Central memory CD8-positive, alpha-beta T cell (primary cell): Measurements from ENCODE around the gene TTC23.

Source experiments
- ATAC-seq: fragments of 150-1000 bp; cut with Tn5 transposase; replicated peaks from 2 replicates; pipeline ENCODE4 v1.10.0; 2022; ENCODE audit warnings: mild to moderate bottlenecking, moderate FRiP score, moderate number of reproducible peaks; ENCODE audit not compliant: poor library complexity, severe bottlenecking; ENCODE audit errors: extremely low read depth
- DNase-seq, 2 donors: peaks; one replicate each; pipeline ENCODE4 v3.0.0; 2021; ENCODE audit warnings: low spot score in 2 of 2
- H3K27ac Mint-ChIP-seq: one replicate; pipeline ENCODE4 v1.8.0; 2022; ENCODE audit warnings: low read depth, mild to moderate bottlenecking, moderate library complexity, mixed read lengths
- H3K27me3 Mint-ChIP-seq: one replicate; pipeline ENCODE4 v1.8.0; 2022; ENCODE audit warnings: mixed read lengths
- H3K36me3 Mint-ChIP-seq: one replicate; pipeline ENCODE4 v1.8.0; 2022; ENCODE audit warnings: mild to moderate bottlenecking, moderate library complexity, mixed read lengths; ENCODE audit not compliant: insufficient read depth
- H3K4me1 Mint-ChIP-seq: one replicate; pipeline ENCODE4 v1.8.0; 2022; ENCODE audit warnings: mixed read lengths
- H3K4me3 Mint-ChIP-seq: one replicate; pipeline ENCODE4 v1.8.0; 2022; ENCODE audit warnings: mild to moderate bottlenecking, moderate library complexity, mixed read lengths
- H3K9me3 Mint-ChIP-seq: one replicate; pipeline ENCODE4 v1.8.0; 2022; ENCODE audit warnings: mixed read lengths

Gene TTC23

DNA sequence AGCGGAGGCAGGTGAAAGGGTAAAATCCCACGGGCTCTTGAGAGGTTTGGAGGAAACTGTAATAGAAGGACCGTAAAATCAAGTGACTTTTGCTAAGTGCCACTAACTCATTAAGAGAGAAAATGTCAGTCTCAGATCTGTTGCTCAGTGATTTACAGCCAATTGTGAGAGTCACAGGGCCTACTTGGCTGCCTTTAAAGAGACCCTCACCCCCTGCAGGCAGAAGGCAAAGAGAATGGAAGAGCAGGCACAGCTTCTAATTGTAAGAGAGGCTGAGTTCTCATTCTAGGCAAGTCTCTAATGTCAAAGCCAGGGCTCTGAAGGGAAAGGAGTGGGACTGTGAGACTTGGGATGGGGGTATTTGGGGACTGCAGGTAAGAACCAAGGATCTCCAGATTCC lies 153.8 kb downstream of the TTC23 start:
- no peaks in the 10 kb centered on the region for H3K4me1 Mint-ChIP-seq
- ATAC-seq = no peak
- no peak for DNase-seq
- peaks cover 2% of the 10 kb centered on the region for H3K36me3 Mint-ChIP-seq
- no peak overlapping the region for H3K27ac Mint-ChIP-seq
- H3K27me3 Mint-ChIP-seq = peaks cover 39% of the 10 kb centered on the region
- H3K4me3 Mint-ChIP-seq = no peak overlapping the region
- H3K9me3 Mint-ChIP-seq = no peaks in the 10 kb centered on the region

DNA sequence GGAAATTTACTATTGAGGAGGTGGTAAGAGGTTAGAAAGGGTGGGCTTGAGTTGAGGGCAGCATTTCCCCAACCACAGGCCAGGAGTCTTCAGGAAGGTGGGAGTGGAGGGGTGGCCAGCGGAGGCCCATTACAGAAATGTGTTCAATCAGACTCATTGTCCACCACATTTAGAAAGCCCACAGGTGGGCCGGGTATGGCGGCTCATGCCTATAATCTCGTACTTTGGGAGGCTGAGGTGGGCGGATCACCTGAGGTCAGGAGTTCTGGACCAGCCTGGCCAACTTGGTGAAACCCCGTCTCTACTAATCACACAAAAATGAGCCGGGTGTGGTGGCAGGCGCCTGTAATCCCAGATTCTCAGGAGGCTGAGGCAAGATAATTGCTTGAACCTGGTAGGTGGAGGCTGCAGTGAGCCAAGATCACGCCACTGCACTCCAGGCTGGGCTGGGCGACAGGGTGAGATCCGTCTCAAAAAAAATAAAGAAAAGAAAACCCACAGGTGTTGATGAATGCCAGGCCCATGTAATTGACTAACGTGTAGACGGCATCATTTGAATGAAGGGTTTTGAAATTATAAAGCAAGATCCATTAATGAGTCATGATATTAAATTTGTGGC lies 156.7 kb downstream of the TTC23 start:
- DNase-seq (no peak), ATAC-seq (no peak)
- Mint-ChIP-seq H3K4me3 (no peak overlapping the region), H3K4me1 (no peaks in the 10 kb centered on the region), H3K27ac (no peak overlapping the region), H3K27me3 (peaks cover 16% of the 10 kb centered on the region), H3K9me3 (no peaks in the 10 kb centered on the region), H3K36me3 (peaks cover 2% of the 10 kb centered on the region)

DNA sequence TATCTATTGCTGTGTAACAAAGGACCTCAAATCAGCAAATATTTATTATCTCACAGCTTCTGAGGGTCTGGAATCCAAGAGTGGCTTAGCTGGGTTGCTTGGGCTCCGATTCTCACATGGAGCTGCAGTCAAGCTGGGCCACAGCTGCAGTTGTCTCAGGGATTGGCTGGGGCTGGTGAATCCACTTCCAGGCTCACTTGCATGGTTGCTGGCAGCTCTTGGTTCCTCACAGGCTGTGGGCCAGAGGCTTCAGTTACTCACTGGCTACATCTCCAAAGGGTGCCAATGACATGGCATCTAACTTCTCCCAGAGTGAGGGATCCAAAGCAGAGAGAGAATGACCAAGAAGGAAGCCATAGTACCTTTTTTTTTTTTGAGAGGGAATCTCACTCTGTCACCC lies 158.4 kb downstream of the TTC23 start:
- Mint-ChIP-seq H3K9me3 (no peaks in the 10 kb centered on the region), H3K4me3 (no peak overlapping the region), H3K27ac (no peak overlapping the region), H3K36me3 (no peaks in the 10 kb centered on the region), H3K4me1 (no peaks in the 10 kb centered on the region), H3K27me3 (peaks cover 1% of the 10 kb centered on the region)
- no peak for ATAC-seq
- DNase-seq = no peak

DNA sequence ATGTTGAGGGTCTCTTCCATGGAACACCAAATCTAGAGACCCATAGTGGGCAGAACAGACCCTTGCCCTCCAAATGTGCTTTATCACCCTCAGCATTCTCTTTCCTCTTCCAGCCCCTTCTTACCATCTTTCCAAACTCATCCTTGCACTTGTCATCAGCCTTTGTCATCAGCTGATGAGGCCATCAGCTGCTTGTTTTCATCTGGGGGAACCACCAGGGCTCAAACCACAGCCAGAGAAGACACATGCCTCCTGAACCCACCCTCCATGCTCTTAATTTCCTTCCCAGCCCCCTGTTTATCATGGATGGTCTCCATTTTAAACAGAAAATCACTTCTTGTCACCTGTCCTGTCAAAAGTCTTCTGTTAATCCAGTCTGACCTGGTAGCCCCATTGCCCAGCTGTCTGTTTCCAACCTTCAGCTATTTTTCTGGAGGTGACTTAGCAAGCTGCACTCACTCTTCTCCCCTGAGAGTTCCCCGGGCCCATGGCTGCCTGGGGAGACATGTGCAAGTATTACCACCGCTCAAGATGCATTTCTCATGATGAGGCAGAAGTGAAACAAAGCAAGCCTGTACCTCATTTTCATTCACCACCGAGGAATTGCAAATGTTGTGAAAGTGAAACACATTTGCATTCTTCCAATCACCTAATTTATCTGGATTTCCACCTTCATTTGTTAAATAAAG lies 159.2 kb downstream of the TTC23 start:
- H3K4me1 Mint-ChIP-seq = no peaks in the 10 kb centered on the region
- ATAC-seq (no peak), DNase-seq (no peak)
- no peak overlapping the region for H3K4me3 Mint-ChIP-seq
- no peaks in the 10 kb centered on the region for H3K27me3 Mint-ChIP-seq
- H3K27ac Mint-ChIP-seq = no peak overlapping the region
- H3K9me3 Mint-ChIP-seq = no peaks in the 10 kb centered on the region
- H3K36me3 Mint-ChIP-seq = no peaks in the 10 kb centered on the region

DNA sequence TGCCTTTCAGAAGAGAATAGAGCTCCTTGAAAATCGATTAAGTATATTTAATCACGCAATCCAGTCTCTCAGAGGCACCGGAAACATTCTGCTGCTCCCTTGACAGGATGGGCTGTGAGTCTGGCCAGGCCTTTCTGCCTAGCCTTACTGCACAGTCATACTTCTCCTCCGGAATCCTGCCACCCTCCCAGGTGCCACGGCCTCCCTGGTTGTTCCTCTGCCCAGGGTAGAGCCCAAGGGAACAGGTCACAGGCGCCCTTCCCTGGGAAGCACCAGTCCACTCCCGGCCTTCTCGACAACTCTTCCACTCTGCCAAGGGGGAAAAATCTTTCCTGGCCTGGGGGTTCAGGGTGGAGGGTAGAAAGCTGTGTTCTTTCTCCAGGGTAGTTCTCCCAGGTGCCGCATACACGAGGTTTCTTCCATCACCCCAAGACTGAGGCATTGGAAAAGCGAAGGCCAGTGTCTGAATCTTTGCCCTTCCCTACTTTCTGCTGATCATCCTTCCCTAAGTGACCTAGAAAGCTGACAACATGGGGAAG lies 161.9 kb downstream of the TTC23 start:
- DNase-seq (no peak), ATAC-seq (no peak)
- H3K9me3 Mint-ChIP-seq = no peaks in the 10 kb centered on the region
- no peaks in the 10 kb centered on the region for H3K36me3 Mint-ChIP-seq
- no peak overlapping the region for H3K4me3 Mint-ChIP-seq
- H3K27me3 Mint-ChIP-seq = no peaks in the 10 kb centered on the region
- H3K27ac Mint-ChIP-seq = no peak overlapping the region
- H3K4me1 Mint-ChIP-seq = no peaks in the 10 kb centered on the region

DNA sequence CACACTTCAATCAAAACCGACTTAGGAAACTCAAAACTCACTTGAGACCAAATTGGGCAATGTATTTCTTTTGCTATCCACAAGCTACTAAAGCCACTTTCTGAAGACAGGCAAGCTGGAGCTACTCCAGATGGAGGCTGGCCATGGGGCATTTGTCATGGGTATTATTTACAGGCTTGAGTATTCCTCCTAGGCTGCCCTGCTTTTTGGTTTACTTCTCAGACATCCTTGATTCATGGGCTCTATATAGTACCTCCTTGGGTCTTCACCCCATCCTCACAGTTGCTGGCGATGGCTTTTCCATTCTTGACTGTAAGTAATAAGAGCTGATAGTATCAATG lies 163.1 kb downstream of the TTC23 start:
- Mint-ChIP-seq H3K27me3 (peaks cover 10% of the 10 kb centered on the region), H3K27ac (no peak overlapping the region), H3K9me3 (no peaks in the 10 kb centered on the region), H3K36me3 (no peaks in the 10 kb centered on the region), H3K4me1 (no peaks in the 10 kb centered on the region), H3K4me3 (no peak overlapping the region)
- no peak for ATAC-seq
- no peak for DNase-seq
